HG03060 (cell line): ENCODE measurements around the gene COX7A2.

Experiments
- ATAC-seq: cut with Tn5 transposase; IDR thresholded peaks from one replicate; pipeline ENCODE4 v1.9.1; 2021; ENCODE audit warnings: low read depth, moderate number of reproducible peaks; ENCODE audit not compliant: unreplicated experiment

The COX7A2 gene

GRCh38 chr6:75201901-75202672 is 41.5 kb downstream of the COX7A2 start:
- ATAC-seq = no peak

- ATAC-seq = no peak
These were observed 42.6 kb downstream of the COX7A2 start for GRCh38 chr6:75201021-75201420.

- ATAC-seq = no peak
These were observed 43.7 kb downstream of the COX7A2 start for GRCh38 chr6:75199889-75200288.

- ATAC-seq = no peak
These were observed 47.4 kb downstream of the COX7A2 start for GRCh38 chr6:75196081-75196687.

- ATAC-seq = no peak
These were observed 55.2 kb downstream of the COX7A2 start for GRCh38 chr6:75188221-75188925.
